ENCODE measurements around the gene GJA9.
"Not testable (repeated sequence)": the region's sequence is repeated elsewhere in the genome, so short reads cannot be mapped to it uniquely, and the experiment has no call there.

Gene GJA9

GRCh38 chr1:38881487-38881886 is at the start of gene GJA9:
GJA9 (minus strand) TSS chr1:38881587; CDS start chr1:38876098, 5,489 bp downstream.
- no peaks in the 10 kb centered on the region for H3K36me3 Mint-ChIP-seq (ENCODE audit: insufficient read depth)
- H3K27me3 Mint-ChIP-seq = no peaks in the 10 kb centered on the region
- DNase-seq (ENCODE audit: low spot score in 2 of 2) = no peak
- H3K4me1 Mint-ChIP-seq = no peaks in the 10 kb centered on the region
- no peaks in the 10 kb centered on the region for H3K9me3 Mint-ChIP-seq
- no peak for ATAC-seq (replicated peaks; ENCODE audit: extremely low read depth, poor library complexity, severe bottlenecking)
- no peak within 1 kb of the TSS for H3K27ac Mint-ChIP-seq (ENCODE audit: low read depth)
- no peak within 1 kb of the TSS for H3K4me3 Mint-ChIP-seq

DNA sequence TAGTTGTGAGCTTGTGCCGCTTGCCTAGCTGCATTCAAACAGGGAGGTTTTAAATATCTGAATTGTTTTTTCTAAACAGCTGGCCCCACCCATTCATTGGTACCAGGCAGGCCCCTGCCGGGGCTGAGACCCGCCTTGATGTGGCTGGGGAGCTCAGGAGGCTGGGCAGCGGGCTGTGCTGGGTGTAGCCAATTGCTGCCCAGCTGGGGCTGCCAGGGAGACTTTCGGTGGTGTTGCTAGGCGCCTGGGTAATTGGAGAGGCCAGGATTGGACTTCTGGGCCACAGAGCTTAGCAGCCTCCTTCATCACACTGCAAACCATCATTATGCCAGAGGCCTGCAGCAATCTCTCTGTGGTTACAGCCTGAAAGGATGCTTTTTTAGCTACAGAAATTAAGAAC is 48.1 kb upstream of the GJA9 start:
- ATAC-seq (replicated peaks; ENCODE audit: extremely low read depth, poor library complexity, severe bottlenecking) (no peak), DNase-seq (ENCODE audit: low spot score in 2 of 2) (no peak)
- Mint-ChIP-seq H3K27me3 (peaks cover 8% of the 10 kb centered on the region), H3K36me3 (ENCODE audit: insufficient read depth) (no peaks in the 10 kb centered on the region), H3K27ac (ENCODE audit: low read depth) (no peak overlapping the region), H3K9me3 (no peaks in the 10 kb centered on the region), H3K4me1 (no peaks in the 10 kb centered on the region), H3K4me3 (no peak overlapping the region)

DNA sequence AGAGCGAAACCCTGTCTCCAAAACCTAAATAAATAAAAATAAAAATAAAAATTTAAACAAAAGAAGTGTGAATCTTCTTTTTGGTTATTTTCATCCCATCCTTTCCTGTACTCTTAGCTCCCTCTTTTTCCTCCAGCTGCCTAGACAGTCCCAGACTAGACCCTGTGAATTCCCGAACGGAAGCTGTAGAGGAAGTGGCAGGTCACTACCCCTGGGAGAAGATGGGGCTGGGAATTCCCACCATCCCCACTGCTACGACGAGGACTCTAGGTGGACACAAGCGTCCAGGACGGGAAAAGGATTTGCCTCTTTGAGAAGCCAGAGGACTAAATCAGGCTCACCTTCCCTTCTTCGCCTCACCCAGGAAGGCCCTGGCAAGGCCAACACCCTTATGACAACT is 47.7 kb upstream of the GJA9 start:
- ATAC-seq (replicated peaks; ENCODE audit: extremely low read depth, poor library complexity, severe bottlenecking) = no peak
- peaks cover 8% of the 10 kb centered on the region for H3K27me3 Mint-ChIP-seq
- no peaks in the 10 kb centered on the region for H3K9me3 Mint-ChIP-seq
- DNase-seq (ENCODE audit: low spot score in 2 of 2) = no peak
- no peak overlapping the region for H3K4me3 Mint-ChIP-seq
- H3K27ac Mint-ChIP-seq (ENCODE audit: low read depth) = no peak overlapping the region
- H3K36me3 Mint-ChIP-seq (ENCODE audit: insufficient read depth) = no peaks in the 10 kb centered on the region
- no peaks in the 10 kb centered on the region for H3K4me1 Mint-ChIP-seq

- no peaks in the 10 kb centered on the region for H3K36me3 Mint-ChIP-seq (ENCODE audit: insufficient read depth)
- H3K9me3 Mint-ChIP-seq = no peaks in the 10 kb centered on the region
- DNase-seq (ENCODE audit: low spot score in 2 of 2) (no peak), ATAC-seq (replicated peaks; ENCODE audit: extremely low read depth, poor library complexity, severe bottlenecking) (no peak)
- H3K4me3 Mint-ChIP-seq = no peak overlapping the region
- H3K27me3 Mint-ChIP-seq = no peaks in the 10 kb centered on the region
- no peak overlapping the region for H3K27ac Mint-ChIP-seq (ENCODE audit: low read depth)
- no peaks in the 10 kb centered on the region for H3K4me1 Mint-ChIP-seq
Observed at GRCh38 chr1:38926091-38926490, 44.7 kb upstream of the GJA9 start.

DNA sequence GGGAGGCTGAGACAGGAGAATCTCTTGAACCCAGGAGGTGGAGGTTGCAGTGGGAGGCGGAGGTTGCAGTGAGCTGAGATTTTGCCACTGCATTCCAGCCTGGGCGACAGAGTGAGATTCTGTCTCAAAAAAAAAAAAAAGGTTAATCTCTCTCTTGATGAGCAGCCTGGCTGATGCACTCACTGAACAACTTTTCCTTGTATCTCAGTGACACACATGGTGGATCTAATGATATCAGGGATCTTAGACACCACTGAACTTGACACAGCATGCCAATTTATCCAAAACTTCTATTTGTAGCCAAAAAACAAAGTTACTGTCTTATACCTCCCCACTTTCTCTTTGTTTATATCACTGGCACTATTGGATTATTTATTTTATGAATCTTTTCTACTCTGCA is 44.0 kb upstream of the GJA9 start:
- Mint-ChIP-seq H3K4me3 (no peak overlapping the region), H3K9me3 (no peaks in the 10 kb centered on the region), H3K27ac (ENCODE audit: low read depth) (no peak overlapping the region), H3K4me1 (no peaks in the 10 kb centered on the region), H3K36me3 (ENCODE audit: insufficient read depth) (no peaks in the 10 kb centered on the region), H3K27me3 (no peaks in the 10 kb centered on the region)
- ATAC-seq (replicated peaks; ENCODE audit: extremely low read depth, poor library complexity, severe bottlenecking) (no peak), DNase-seq (ENCODE audit: low spot score in 2 of 2) (no peak)

- no peaks in the 10 kb centered on the region for H3K4me1 Mint-ChIP-seq
- H3K9me3 Mint-ChIP-seq = no peaks in the 10 kb centered on the region
- no peak overlapping the region for H3K4me3 Mint-ChIP-seq
- no peaks in the 10 kb centered on the region for H3K36me3 Mint-ChIP-seq (ENCODE audit: insufficient read depth)
- ATAC-seq (replicated peaks; ENCODE audit: extremely low read depth, poor library complexity, severe bottlenecking) (no peak), DNase-seq (ENCODE audit: low spot score in 2 of 2) (no peak)
- H3K27me3 Mint-ChIP-seq = no peaks in the 10 kb centered on the region
- no peak overlapping the region for H3K27ac Mint-ChIP-seq (ENCODE audit: low read depth)
Observed at GRCh38 chr1:38923607-38924006, 42.2 kb upstream of the GJA9 start.

- H3K4me1 Mint-ChIP-seq = no peaks in the 10 kb centered on the region
- DNase-seq (ENCODE audit: low spot score in 2 of 2) (no peak), ATAC-seq (replicated peaks; ENCODE audit: extremely low read depth, poor library complexity, severe bottlenecking) (no peak)
- H3K9me3 Mint-ChIP-seq = no peaks in the 10 kb centered on the region
- H3K36me3 Mint-ChIP-seq (ENCODE audit: insufficient read depth) = no peaks in the 10 kb centered on the region
- H3K27ac Mint-ChIP-seq (ENCODE audit: low read depth) = no peak overlapping the region
- H3K27me3 Mint-ChIP-seq = no peaks in the 10 kb centered on the region
- H3K4me3 Mint-ChIP-seq = no peak overlapping the region
Observed at GRCh38 chr1:38919130-38919529, 37.7 kb upstream of the GJA9 start.

DNA sequence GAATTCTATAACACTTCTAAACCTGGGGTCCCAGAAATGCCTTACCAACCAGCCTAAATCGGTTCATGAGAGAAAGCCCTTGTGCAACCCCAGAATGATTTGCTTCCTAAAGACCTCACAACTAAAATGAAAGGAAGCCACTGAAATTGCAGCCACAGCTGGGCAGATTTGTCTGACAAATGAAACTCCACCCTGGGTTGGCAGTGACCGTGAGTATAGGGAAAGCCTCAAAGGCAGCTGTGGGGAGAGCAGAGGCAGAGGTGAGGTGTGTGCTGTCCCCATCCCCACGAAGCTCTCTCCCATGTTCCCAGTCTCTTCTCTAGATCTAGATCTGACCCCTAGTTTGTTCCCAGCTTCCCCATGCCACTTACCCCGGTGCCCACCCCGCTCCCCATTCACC is 37.2 kb upstream of the GJA9 start:
- no peak for DNase-seq (ENCODE audit: low spot score in 2 of 2)
- no peak for ATAC-seq (replicated peaks; ENCODE audit: extremely low read depth, poor library complexity, severe bottlenecking)
- H3K4me3 Mint-ChIP-seq = no peak overlapping the region
- no peaks in the 10 kb centered on the region for H3K36me3 Mint-ChIP-seq (ENCODE audit: insufficient read depth)
- no peaks in the 10 kb centered on the region for H3K9me3 Mint-ChIP-seq
- no peaks in the 10 kb centered on the region for H3K27me3 Mint-ChIP-seq
- H3K27ac Mint-ChIP-seq (ENCODE audit: low read depth) = no peak overlapping the region
- H3K4me1 Mint-ChIP-seq = no peaks in the 10 kb centered on the region

GRCh38 chr1:38917772-38918171 is 36.4 kb upstream of the GJA9 start:
- no peak overlapping the region for H3K27ac Mint-ChIP-seq (ENCODE audit: low read depth)
- no peak for ATAC-seq (replicated peaks; ENCODE audit: extremely low read depth, poor library complexity, severe bottlenecking)
- H3K36me3 Mint-ChIP-seq (ENCODE audit: insufficient read depth) = no peaks in the 10 kb centered on the region
- H3K27me3 Mint-ChIP-seq = no peaks in the 10 kb centered on the region
- no peak overlapping the region for H3K4me3 Mint-ChIP-seq
- no peaks in the 10 kb centered on the region for H3K4me1 Mint-ChIP-seq
- DNase-seq (ENCODE audit: low spot score in 2 of 2) = no peak
- no peaks in the 10 kb centered on the region for H3K9me3 Mint-ChIP-seq

DNA sequence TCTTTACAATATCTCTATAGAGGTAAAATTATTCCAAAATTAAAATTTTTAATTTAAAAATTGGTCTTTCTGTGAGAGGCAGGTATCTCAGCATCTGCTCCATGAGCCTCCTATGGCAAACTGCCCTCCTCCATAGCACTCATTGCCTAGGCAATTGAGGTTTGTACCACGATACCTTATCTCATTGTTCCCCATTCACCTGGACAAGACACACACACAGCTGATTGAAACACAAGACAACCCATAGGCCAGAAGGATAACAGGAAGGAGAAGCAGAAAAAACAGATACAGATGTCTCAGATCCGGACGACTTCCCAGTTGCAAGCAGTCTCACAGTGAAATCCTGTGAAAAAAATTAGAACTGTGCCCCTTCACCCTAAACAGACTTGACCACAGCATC is 36.0 kb upstream of the GJA9 start:
- H3K4me3 Mint-ChIP-seq = no peak overlapping the region
- H3K27me3 Mint-ChIP-seq = no peaks in the 10 kb centered on the region
- H3K4me1 Mint-ChIP-seq = no peaks in the 10 kb centered on the region
- H3K27ac Mint-ChIP-seq (ENCODE audit: low read depth) = no peak overlapping the region
- ATAC-seq (replicated peaks; ENCODE audit: extremely low read depth, poor library complexity, severe bottlenecking) = no peak
- DNase-seq (ENCODE audit: low spot score in 2 of 2) = no peak
- no peaks in the 10 kb centered on the region for H3K36me3 Mint-ChIP-seq (ENCODE audit: insufficient read depth)
- H3K9me3 Mint-ChIP-seq = no peaks in the 10 kb centered on the region

GRCh38 chr1:38915352-38915948 is 34.1 kb upstream of the GJA9 start:
- DNase-seq (ENCODE audit: low spot score in 2 of 2) = no peak
- H3K36me3 Mint-ChIP-seq (ENCODE audit: insufficient read depth) = no peaks in the 10 kb centered on the region
- no peak for ATAC-seq (replicated peaks; ENCODE audit: extremely low read depth, poor library complexity, severe bottlenecking)
- no peaks in the 10 kb centered on the region for H3K4me1 Mint-ChIP-seq
- no peaks in the 10 kb centered on the region for H3K27me3 Mint-ChIP-seq
- no peak overlapping the region for H3K27ac Mint-ChIP-seq (ENCODE audit: low read depth)
- no peaks in the 10 kb centered on the region for H3K9me3 Mint-ChIP-seq
- no peak overlapping the region for H3K4me3 Mint-ChIP-seq

DNA sequence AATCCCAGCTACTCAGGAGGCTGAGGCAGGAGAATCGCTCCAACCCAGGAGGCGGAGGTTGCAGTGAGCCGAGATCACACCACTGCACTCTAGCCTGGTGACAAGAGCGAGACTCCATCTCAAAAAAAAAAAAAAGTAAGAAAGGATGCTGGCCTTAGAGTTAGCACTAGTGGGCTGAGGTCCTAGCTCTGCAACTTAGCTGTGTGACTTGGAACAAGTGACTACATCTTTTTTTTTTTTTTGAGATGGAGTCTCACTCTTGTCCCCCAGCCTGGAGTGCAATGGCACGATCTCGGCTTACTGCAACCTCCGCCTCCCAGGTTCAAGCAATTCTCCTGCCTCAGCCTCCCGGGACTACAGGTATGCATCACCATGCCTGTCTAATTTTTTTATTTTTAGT is 33.5 kb upstream of the GJA9 start:
- H3K36me3 Mint-ChIP-seq (ENCODE audit: insufficient read depth); H3K4me1 Mint-ChIP-seq: not testable (repeated sequence)

GRCh38 chr1:38908821-38909220 is 27.4 kb upstream of the GJA9 start:
- H3K4me1 Mint-ChIP-seq = no peaks in the 10 kb centered on the region
- no peaks in the 10 kb centered on the region for H3K27me3 Mint-ChIP-seq
- no peak for ATAC-seq (replicated peaks; ENCODE audit: extremely low read depth, poor library complexity, severe bottlenecking)
- H3K36me3 Mint-ChIP-seq (ENCODE audit: insufficient read depth) = peaks cover 1% of the 10 kb centered on the region
- no peak overlapping the region for H3K4me3 Mint-ChIP-seq
- DNase-seq (ENCODE audit: low spot score in 2 of 2) = no peak
- H3K27ac Mint-ChIP-seq (ENCODE audit: low read depth) = no peak overlapping the region
- H3K9me3 Mint-ChIP-seq = peaks cover 4% of the 10 kb centered on the region

More for the DNA sequence above, 33.5 kb upstream of the GJA9 start:
- not testable (repeated sequence) for H3K27ac Mint-ChIP-seq (ENCODE audit: low read depth); H3K9me3 Mint-ChIP-seq; H3K27me3 Mint-ChIP-seq; ATAC-seq (replicated peaks; ENCODE audit: extremely low read depth, poor library complexity, severe bottlenecking); DNase-seq (ENCODE audit: low spot score in 2 of 2); H3K4me3 Mint-ChIP-seq

GRCh38 chr1:38905985-38906384 is 24.6 kb upstream of the GJA9 start:
- DNase-seq (ENCODE audit: low spot score in 2 of 2) = no peak
- ATAC-seq (replicated peaks; ENCODE audit: extremely low read depth, poor library complexity, severe bottlenecking) = no peak
- Mint-ChIP-seq H3K4me3 (no peak overlapping the region), H3K27me3 (no peaks in the 10 kb centered on the region), H3K9me3 (peaks cover 4% of the 10 kb centered on the region), H3K27ac (ENCODE audit: low read depth) (no peak overlapping the region), H3K36me3 (ENCODE audit: insufficient read depth) (peaks cover 1% of the 10 kb centered on the region), H3K4me1 (no peaks in the 10 kb centered on the region)

Data from central memory CD8-positive, alpha-beta T cell (primary cell).